ENCODE results near the gene PGLYRP4. TPM values are rescaled to one million over a fixed set of nuclear protein-coding genes. Genes with fewer than 3 reads are reported as not detected.

Gene PGLYRP4
- total RNA-seq, 1 donor from 2014 or later, result not detected

DNA sequence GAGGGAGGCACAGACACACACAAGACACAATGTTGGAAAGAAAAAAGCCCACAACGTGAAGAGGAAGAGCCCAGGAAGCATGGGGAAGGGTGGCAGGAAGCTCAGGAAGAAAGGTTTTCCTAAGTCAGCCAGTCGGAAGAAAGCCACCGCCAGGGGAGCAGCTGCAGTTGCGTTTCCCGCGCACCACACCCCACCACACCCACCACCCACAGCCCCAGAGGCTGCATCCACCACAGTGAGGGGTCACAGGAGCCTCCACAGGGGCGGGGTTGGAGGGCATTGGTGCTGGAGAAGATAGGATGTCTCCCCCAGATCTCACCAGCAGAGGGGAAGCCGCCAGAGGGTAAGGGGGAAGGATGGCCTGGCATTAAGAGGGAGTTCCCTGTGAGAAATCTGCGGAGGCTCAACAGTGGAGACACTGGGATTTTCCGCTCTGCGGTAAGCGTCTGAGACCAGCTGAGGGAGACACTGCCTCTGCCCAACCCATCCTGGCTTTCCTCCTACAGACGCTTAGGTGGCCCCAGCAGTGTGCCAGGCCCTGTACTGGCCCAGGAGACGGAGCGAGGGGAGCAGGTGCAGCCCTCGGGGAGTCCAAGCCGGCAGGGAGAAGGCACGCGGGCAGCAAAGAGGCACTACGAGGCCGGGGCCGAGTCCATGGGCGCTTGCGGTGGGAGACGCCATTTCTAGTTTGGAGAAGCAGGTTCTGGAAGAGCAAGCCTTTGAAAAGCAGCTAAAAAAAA is 55.7 kb downstream of the PGLYRP4 start:
- no peak for FAIRE-seq
- Histone ChIP-seq H3K36me3 (ENCODE audit: control insufficient read depth, insufficient read depth, low read length) (no peaks in the 10 kb centered on the region), H3K4me3 (ENCODE audit: low read depth, low read length) (no peak overlapping the region), H3K27me3 (ENCODE audit: control insufficient read depth, insufficient read depth, low read length) (no peaks in the 10 kb centered on the region)
- no peak for TF ChIP-seq CTCF (IDR thresholded peaks at IDR 0.05; ENCODE audit: insufficient read depth, low read length, severe bottlenecking)
- DNase-seq (ENCODE audit: low read depth), result no peak

DNA sequence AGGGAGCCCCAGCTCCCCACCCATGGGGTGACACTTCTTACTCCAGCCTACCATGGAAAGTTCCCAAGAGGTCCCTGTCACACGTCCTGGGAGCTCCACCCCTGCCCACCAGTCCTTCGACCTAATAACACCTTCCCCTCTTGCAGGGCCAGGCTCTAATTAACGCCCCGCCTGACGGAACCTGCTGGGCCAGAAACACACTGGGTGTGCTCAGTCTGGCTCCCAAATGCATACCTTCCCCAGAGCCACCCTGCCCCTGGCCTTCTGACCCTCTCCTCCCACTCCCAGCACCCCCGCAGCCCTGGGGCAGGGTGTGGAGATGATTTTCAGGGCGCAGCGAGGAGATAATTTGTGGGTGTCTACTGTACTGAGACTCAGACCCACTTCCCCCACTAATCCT is 56.5 kb downstream of the PGLYRP4 start:
- FAIRE-seq, result no peak
- H3K27me3 ChIP-seq (ENCODE audit: control insufficient read depth, insufficient read depth, low read length), result no peaks in the 10 kb centered on the region
- no peaks in the 10 kb centered on the region for H3K36me3 ChIP-seq (ENCODE audit: control insufficient read depth, insufficient read depth, low read length)
- peak; percentile 12 for DNase-seq (ENCODE audit: low read depth)
- no peak for TF ChIP-seq CTCF (IDR thresholded peaks at IDR 0.05; ENCODE audit: insufficient read depth, low read length, severe bottlenecking)
- H3K4me3 ChIP-seq (ENCODE audit: low read depth, low read length), result no peak overlapping the region

- no peak overlapping the region for H3K4me3 ChIP-seq (ENCODE audit: low read depth, low read length)
- DNase-seq (ENCODE audit: low read depth) (no peak), FAIRE-seq (no peak)
- no peaks in the 10 kb centered on the region for H3K27me3 ChIP-seq (ENCODE audit: control insufficient read depth, insufficient read depth, low read length)
- H3K36me3 ChIP-seq (ENCODE audit: control insufficient read depth, insufficient read depth, low read length), result no peaks in the 10 kb centered on the region
- TF ChIP-seq CTCF (IDR thresholded peaks at IDR 0.05; ENCODE audit: insufficient read depth, low read length, severe bottlenecking), result no peak
Measured at GRCh38 chr1:153291514-153291913, 57.1 kb downstream of the PGLYRP4 start.

DNA sequence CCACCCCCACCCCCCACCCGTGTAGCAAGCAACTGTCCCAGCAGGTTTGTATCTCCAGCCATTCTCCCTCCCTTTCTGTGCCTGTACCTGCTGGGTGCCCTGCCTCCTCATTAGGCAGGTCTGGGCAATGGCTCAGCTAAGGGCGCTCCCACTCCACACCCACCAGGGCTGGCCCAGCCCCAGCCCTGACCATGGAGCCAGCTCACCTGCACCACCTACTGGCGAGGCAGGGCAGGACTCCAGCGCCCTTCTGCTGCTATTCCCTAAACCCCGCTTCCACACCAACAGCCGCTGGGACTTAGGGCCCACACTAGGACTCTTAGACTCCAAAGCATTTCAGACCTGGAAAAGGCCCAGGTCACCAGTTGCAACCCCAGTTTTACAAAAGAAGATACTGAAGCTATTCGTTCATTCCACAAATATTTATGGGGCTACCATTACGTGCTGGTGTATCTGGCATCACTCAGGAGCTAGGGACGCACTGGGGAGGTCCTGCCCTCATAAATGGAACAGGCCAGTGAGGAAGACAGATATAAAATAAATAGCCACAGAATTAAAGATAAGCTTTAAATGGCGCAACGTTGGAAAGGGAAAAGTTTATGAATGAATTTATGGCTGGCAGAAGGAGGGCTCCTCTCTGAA is 59.9 kb downstream of the PGLYRP4 start:
- FAIRE-seq (peak; percentile 96), DNase-seq (ENCODE audit: low read depth) (peak; percentile 86)
- no peaks in the 10 kb centered on the region for H3K36me3 ChIP-seq (ENCODE audit: control insufficient read depth, insufficient read depth, low read length)
- no peak overlapping the region for H3K4me3 ChIP-seq (ENCODE audit: low read depth, low read length)
- peak; percentile 89 for TF ChIP-seq CTCF (IDR thresholded peaks at IDR 0.05; ENCODE audit: insufficient read depth, low read length, severe bottlenecking)
- no peaks in the 10 kb centered on the region for H3K27me3 ChIP-seq (ENCODE audit: control insufficient read depth, insufficient read depth, low read length)

Other genes with a start within 250 kb of the PGLYRP4 start
- not detected in 2 replicates for gene SPRR2F, start 235.3 kb downstream of the PGLYRP4 start, total RNA-seq
- gene SPRR2G, start 198.0 kb downstream of the PGLYRP4 start, total RNA-seq, result not detected in 2 replicates
- gene LELP1, start 145.4 kb downstream of the PGLYRP4 start, total RNA-seq, result not detected in 2 replicates
- not detected in 2 replicates for gene PRR9, start 131.3 kb downstream of the PGLYRP4 start, total RNA-seq
- not detected in 2 replicates for gene LORICRIN, start 89.2 kb downstream of the PGLYRP4 start, total RNA-seq
- gene PGLYRP3, start 35.9 kb downstream of the PGLYRP4 start, total RNA-seq, result 0.53 and 4.6 TPM in 2 replicates
- gene S100A9, start 9.0 kb upstream of the PGLYRP4 start, total RNA-seq, result 735 and 3,796 TPM in 2 replicates
- gene S100A12, start 26.8 kb upstream of the PGLYRP4 start, total RNA-seq, result 5.5 TPM in 1 of 2 replicates, not detected in the other
- gene S100A8, start 42.2 kb upstream of the PGLYRP4 start, total RNA-seq, result 50.0 and 551 TPM in 2 replicates
- not detected in 2 replicates for gene S100A7A, start 67.7 kb upstream of the PGLYRP4 start, total RNA-seq
- gene S100A7, start 111.8 kb upstream of the PGLYRP4 start, total RNA-seq, result 0.38 TPM in 1 of 2 replicates, not detected in the other
- 2,948 and 3,820 TPM in 2 replicates for gene S100A6, start 187.2 kb upstream of the PGLYRP4 start, total RNA-seq
- gene S100A5, start 192.1 kb upstream of the PGLYRP4 start, total RNA-seq, result not detected in 2 replicates
- 10.8 and 16.8 TPM in 2 replicates for gene S100A4, start 197.0 kb upstream of the PGLYRP4 start, total RNA-seq
- 2.3 and 26.6 TPM in 2 replicates for gene S100A3, start 200.4 kb upstream of the PGLYRP4 start, total RNA-seq
- gene S100A2, start 217.0 kb upstream of the PGLYRP4 start, total RNA-seq, result 804 and 1,251 TPM in 2 replicates